Esophagus (tissue), 2 donors: ENCODE data around the gene ITGB3. TPM values are rescaled to one million over a fixed set of nuclear protein-coding genes. Genes with fewer than 3 reads are reported as not detected.

Experiments
- H3K27ac ChIP-seq, 2 donors: one replicate each; pipeline ENCODE4 v1.5.1; 2013; ENCODE audit warnings: low read depth in 2 of 2, mild to moderate bottlenecking in 2 of 2, inconsistent platforms in 1 of 2, low read length in 1 of 2, moderate library complexity in 1 of 2
- H3K27me3 ChIP-seq, 2 donors: one replicate each; pipeline ENCODE4 v1.6.1; 2013; ENCODE audit warnings: low read length in 2 of 2, control low read depth in 1 of 2, mild to moderate bottlenecking in 1 of 2; ENCODE audit not compliant: insufficient read depth in 2 of 2, control insufficient read depth in 1 of 2
- H3K36me3 ChIP-seq, 2 donors: one replicate each; pipeline ENCODE4 v1.6.1; 2013; ENCODE audit warnings: low read length in 1 of 2; ENCODE audit not compliant: control insufficient read depth in 2 of 2, insufficient read depth in 2 of 2
- H3K4me1 ChIP-seq, 2 donors: one replicate each; pipeline ENCODE4 v1.6.1; 2013; ENCODE audit warnings: low read length in 1 of 2; ENCODE audit not compliant: control insufficient read depth in 2 of 2, insufficient read depth in 2 of 2
- H3K4me3 ChIP-seq, 2 donors: one replicate each; pipeline ENCODE4 v1.5.1; 2013; ENCODE audit warnings: low read length in 2 of 2, mild to moderate bottlenecking in 2 of 2, low read depth in 1 of 2, moderate library complexity in 1 of 2
- H3K9me3 ChIP-seq, 2 donors: one replicate each; pipeline ENCODE4 v1.6.1; 2013; ENCODE audit warnings: mild to moderate bottlenecking in 2 of 2, low read depth in 1 of 2, low read length in 1 of 2, moderate library complexity in 1 of 2; ENCODE audit not compliant: control insufficient read depth in 2 of 2, insufficient read depth in 1 of 2
- WGBS, 2 donors: extraction: QIAGEN DNeasy Blood & Tissue Kit; methylation state at CpG; one replicate each; pipeline ENCODE4 v1.1.7; 2013; 5-methylcytosine and 5-hydroxymethylcytosine counted together
- polyA plus RNA-seq, 2 donors: library from polyadenylated mRNA; stranded (reverse); fragments of 200-250 nt; gene quantifications; one replicate each; pipeline ENCODE4 v1.2.3, GENCODE V29; 2013
- donor health status: healthy with polysubstance abuse.
- donor health status: Bipolar disorder and iron deficiency.

The ITGB3 gene
- polyA plus RNA-seq, 2 donors, result 0.71 to 1.0 TPM

GRCh38 chr17:47279062-47279801, 25.6 kb downstream of the ITGB3 start:
- no peak overlapping the region for H3K4me3 ChIP-seq
- H3K36me3 ChIP-seq, result no peaks in the 10 kb centered on the region
- H3K9me3 ChIP-seq, result no peaks in the 10 kb centered on the region
- H3K27me3 ChIP-seq, result no peaks in the 10 kb centered on the region
- H3K4me1 ChIP-seq, result peaks cover 3 to 8% of the 10 kb centered on the region in 2 donors
- 57 to 61% methylated on average over 10 of the region's 10 CpGs for WGBS, 2 donors
- peak overlapping the region; percentile 75 for H3K27ac ChIP-seq

GRCh38 chr17:47280072-47280811, 26.6 kb downstream of the ITGB3 start:
- Histone ChIP-seq H3K9me3 (no peaks in the 10 kb centered on the region), H3K36me3 (no peaks in the 10 kb centered on the region), H3K27ac (peak overlapping the region; percentile 75), H3K4me1 (peaks cover 3 to 8% of the 10 kb centered on the region in 2 donors), H3K27me3 (no peaks in the 10 kb centered on the region), H3K4me3 (no peak overlapping the region)
- WGBS, 2 donors, result 68 to 81% methylated on average over 14 of the region's 14 CpGs

GRCh38 chr17:47281216-47281615, 27.6 kb downstream of the ITGB3 start:
- H3K4me3 ChIP-seq, result no peak overlapping the region
- H3K4me1 ChIP-seq, result peaks cover 3% of the 10 kb centered on the region in 2 donors
- H3K27ac ChIP-seq, result no peak overlapping the region
- H3K27me3 ChIP-seq, result no peaks in the 10 kb centered on the region
- H3K9me3 ChIP-seq, result no peaks in the 10 kb centered on the region
- no peaks in the 10 kb centered on the region for H3K36me3 ChIP-seq
- 82 to 85% methylated on average over 6 of the region's 6 CpGs for WGBS, 2 donors

- Histone ChIP-seq H3K27ac (no peak overlapping the region), H3K36me3 (no peaks in the 10 kb centered on the region), H3K27me3 (no peaks in the 10 kb centered on the region), H3K4me1 (no peaks in the 10 kb centered on the region), H3K4me3 (no peak overlapping the region), H3K9me3 (no peaks in the 10 kb centered on the region)
- 80 to 85% methylated on average over 6 of the region's 6 CpGs for WGBS, 2 donors
Measured at GRCh38 chr17:47285003-47285402, 31.4 kb downstream of the ITGB3 start.

GRCh38 chr17:47286198-47286914, 32.7 kb downstream of the ITGB3 start:
- 80 to 83% methylated on average over 6 of the region's 6 CpGs for WGBS, 2 donors
- peaks cover 0 to 3% of the 10 kb centered on the region in 2 donors for H3K36me3 ChIP-seq

GRCh38 chr17:47287068-47287467, 33.4 kb downstream of the ITGB3 start:
- Histone ChIP-seq H3K27ac (no peak overlapping the region), H3K4me3 (no peak overlapping the region), H3K4me1 (no peaks in the 10 kb centered on the region), H3K27me3 (no peaks in the 10 kb centered on the region), H3K36me3 (peaks cover 0 to 3% of the 10 kb centered on the region in 2 donors), H3K9me3 (no peaks in the 10 kb centered on the region)
- 92 to 94% methylated on average over 4 of the region's 4 CpGs for WGBS, 2 donors

More at GRCh38 chr17:47286198-47286914, 32.7 kb downstream of the ITGB3 start:
- H3K27me3 ChIP-seq, result no peaks in the 10 kb centered on the region
- H3K4me1 ChIP-seq, result no peaks in the 10 kb centered on the region
- H3K9me3 ChIP-seq, result no peaks in the 10 kb centered on the region
- no peak overlapping the region for H3K27ac ChIP-seq
- no peak overlapping the region for H3K4me3 ChIP-seq

- Histone ChIP-seq H3K36me3 (peaks cover 0 to 3% of the 10 kb centered on the region in 2 donors), H3K9me3 (no peaks in the 10 kb centered on the region), H3K4me1 (no peaks in the 10 kb centered on the region), H3K27me3 (no peaks in the 10 kb centered on the region), H3K27ac (no peak overlapping the region), H3K4me3 (no peak overlapping the region)
- 76 to 81% methylated on average over 2 of the region's 2 CpGs for WGBS, 2 donors
Measured at GRCh38 chr17:47287639-47288038, 34.0 kb downstream of the ITGB3 start.

- H3K27me3 ChIP-seq, result no peaks in the 10 kb centered on the region
- no peaks in the 10 kb centered on the region for H3K4me1 ChIP-seq
- no peak overlapping the region for H3K4me3 ChIP-seq
- no peak overlapping the region for H3K27ac ChIP-seq
- H3K9me3 ChIP-seq, result no peaks in the 10 kb centered on the region
- WGBS, 2 donors, result 76 to 79% methylated on average over 6 of the region's 6 CpGs
- peaks cover 0 to 3% of the 10 kb centered on the region in 2 donors for H3K36me3 ChIP-seq
Measured at GRCh38 chr17:47288531-47289116, 35.0 kb downstream of the ITGB3 start.

- no peaks in the 10 kb centered on the region for H3K4me1 ChIP-seq
- H3K27me3 ChIP-seq, result no peaks in the 10 kb centered on the region
- H3K36me3 ChIP-seq, result peaks cover 0 to 3% of the 10 kb centered on the region in 2 donors
- no peak overlapping the region for H3K27ac ChIP-seq
- no peak overlapping the region for H3K4me3 ChIP-seq
- no peaks in the 10 kb centered on the region for H3K9me3 ChIP-seq
- WGBS, 2 donors, result 89 to 93% methylated on average over 1 of the region's 1 CpG
Measured at GRCh38 chr17:47289302-47289701, 35.7 kb downstream of the ITGB3 start.
